H1 (cell line): ENCODE data around the gene NCAPG2.

Source experiments
- POLR2A ChIP-seq, 2 experiments: IDR thresholded peaks; 1 replicate in 1 of 2; 2 replicates in 1 of 2; pipeline ENCODE4 v1.6.1; 2011; ENCODE audit warnings: low read depth in 2 of 2, low read length in 2 of 2, mild to moderate bottlenecking in 2 of 2; ENCODE audit errors: control extremely low read depth in 1 of 2
- TF ChIP-seq, protein P1 (sequence below), 3 experiments: IDR thresholded peaks; 1 replicate in 2 of 3; 2 replicates in 1 of 3; pipeline versions ENCODE4 v1.5.1 to v1.6.1; 2011; ENCODE audit warnings: low read length in 3 of 3, mild to moderate bottlenecking in 3 of 3, inconsistent platforms in 2 of 3, low read depth in 1 of 3, moderate library complexity in 1 of 3; ENCODE audit not compliant: insufficient read depth in 1 of 3; ENCODE audit errors: control extremely low read depth in 1 of 3

DNA sequence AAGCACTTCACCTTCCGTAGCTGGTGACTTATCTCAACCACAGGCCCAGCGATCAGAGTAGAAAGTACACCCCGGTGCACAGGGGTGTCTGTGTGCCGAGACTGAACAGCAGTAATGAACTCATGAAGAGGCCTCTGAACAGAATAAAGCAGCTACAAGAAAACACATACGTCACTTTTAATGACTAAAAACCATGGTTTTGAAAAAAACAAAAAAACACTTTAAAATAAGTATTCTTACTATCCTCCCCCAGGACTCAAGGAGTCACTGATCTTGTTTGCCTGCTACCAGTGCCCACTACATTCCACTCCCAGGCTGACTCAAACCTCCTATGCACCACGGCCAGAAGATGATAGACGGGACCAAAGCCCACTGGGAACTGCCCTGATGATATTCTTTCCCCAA is 53.8 kb downstream of the NCAPG2 start:
- TF ChIP-seq POLR2A (IDR thresholded peaks at IDR 0.05; ENCODE audit: control extremely low read depth in 1 of 2, low read depth in 2 of 2, low read length in 2 of 2): no peak
- TF ChIP-seq, protein P1, sequence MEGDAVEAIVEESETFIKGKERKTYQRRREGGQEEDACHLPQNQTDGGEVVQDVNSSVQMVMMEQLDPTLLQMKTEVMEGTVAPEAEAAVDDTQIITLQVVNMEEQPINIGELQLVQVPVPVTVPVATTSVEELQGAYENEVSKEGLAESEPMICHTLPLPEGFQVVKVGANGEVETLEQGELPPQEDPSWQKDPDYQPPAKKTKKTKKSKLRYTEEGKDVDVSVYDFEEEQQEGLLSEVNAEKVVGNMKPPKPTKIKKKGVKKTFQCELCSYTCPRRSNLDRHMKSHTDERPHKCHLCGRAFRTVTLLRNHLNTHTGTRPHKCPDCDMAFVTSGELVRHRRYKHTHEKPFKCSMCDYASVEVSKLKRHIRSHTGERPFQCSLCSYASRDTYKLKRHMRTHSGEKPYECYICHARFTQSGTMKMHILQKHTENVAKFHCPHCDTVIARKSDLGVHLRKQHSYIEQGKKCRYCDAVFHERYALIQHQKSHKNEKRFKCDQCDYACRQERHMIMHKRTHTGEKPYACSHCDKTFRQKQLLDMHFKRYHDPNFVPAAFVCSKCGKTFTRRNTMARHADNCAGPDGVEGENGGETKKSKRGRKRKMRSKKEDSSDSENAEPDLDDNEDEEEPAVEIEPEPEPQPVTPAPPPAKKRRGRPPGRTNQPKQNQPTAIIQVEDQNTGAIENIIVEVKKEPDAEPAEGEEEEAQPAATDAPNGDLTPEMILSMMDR (IDR thresholded peaks at IDR 0.05; ENCODE audit: control extremely low read depth in 1 of 3, insufficient read depth in 1 of 3, low read depth in 1 of 3, low read length in 3 of 3): no peak
